ENCODE results near the gene EID2.

DNA sequence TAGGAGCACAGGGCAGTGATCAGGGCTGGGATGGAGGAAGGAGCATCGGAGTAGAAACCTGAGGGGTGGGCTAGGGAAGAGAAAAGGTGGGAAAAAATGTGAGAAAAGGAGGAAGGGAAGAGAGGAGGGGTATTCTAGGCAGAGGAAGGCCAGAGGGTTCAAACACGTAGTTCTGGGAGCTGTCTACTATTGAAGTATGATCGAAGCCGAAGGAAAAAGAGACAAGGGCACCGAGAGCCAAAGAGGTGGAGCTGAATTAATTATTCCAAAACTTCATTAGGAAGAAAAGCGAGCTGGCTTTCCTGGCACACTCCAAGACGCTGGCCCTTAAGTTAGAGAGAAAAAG is 33.4 kb downstream of the EID2 start:
- TF ChIP-seq POLR2A (IDR thresholded peaks at IDR 0.05): no peak
- TF ChIP-seq, protein P1, sequence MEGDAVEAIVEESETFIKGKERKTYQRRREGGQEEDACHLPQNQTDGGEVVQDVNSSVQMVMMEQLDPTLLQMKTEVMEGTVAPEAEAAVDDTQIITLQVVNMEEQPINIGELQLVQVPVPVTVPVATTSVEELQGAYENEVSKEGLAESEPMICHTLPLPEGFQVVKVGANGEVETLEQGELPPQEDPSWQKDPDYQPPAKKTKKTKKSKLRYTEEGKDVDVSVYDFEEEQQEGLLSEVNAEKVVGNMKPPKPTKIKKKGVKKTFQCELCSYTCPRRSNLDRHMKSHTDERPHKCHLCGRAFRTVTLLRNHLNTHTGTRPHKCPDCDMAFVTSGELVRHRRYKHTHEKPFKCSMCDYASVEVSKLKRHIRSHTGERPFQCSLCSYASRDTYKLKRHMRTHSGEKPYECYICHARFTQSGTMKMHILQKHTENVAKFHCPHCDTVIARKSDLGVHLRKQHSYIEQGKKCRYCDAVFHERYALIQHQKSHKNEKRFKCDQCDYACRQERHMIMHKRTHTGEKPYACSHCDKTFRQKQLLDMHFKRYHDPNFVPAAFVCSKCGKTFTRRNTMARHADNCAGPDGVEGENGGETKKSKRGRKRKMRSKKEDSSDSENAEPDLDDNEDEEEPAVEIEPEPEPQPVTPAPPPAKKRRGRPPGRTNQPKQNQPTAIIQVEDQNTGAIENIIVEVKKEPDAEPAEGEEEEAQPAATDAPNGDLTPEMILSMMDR (IDR thresholded peaks at IDR 0.05): no peak
